Karpas-422 (cell line): ENCODE measurements around the gene UFL1. TPM values are rescaled to one million over a fixed set of nuclear protein-coding genes. Genes with fewer than 3 reads are reported as not detected.
"Not testable (repeated sequence)": the region's sequence is repeated elsewhere in the genome, so short reads cannot be mapped to it uniquely, and the experiment has no call there.

Experiments
- DNase-seq: peaks from one replicate; pipeline ENCODE4 v3.0.0-alpha.2; 2015
- H2AFZ ChIP-seq: fragments of 200-600 bp; sonication (generic); 2 replicates; pipeline ENCODE4 v1.6.1; 2014; ENCODE audit warnings: antibody characterized with exemption, low read length, mixed read lengths
- H3K27ac ChIP-seq: fragments of 200-600 bp; sonication (generic); 2 replicates; pipeline ENCODE4 v1.5.1; 2014; ENCODE audit warnings: mild to moderate bottlenecking, low read length, moderate library complexity
- H3K27me3 ChIP-seq: fragments of 200-600 bp; sonication (generic); 2 replicates; pipeline ENCODE4 v1.6.1; 2014; ENCODE audit warnings: low read length, mixed read lengths
- H3K36me3 ChIP-seq: fragments of 200-600 bp; sonication (generic); 2 replicates; pipeline ENCODE4 v1.6.1; 2014; ENCODE audit warnings: low read length, mixed read lengths; ENCODE audit not compliant: insufficient read depth
- H3K4me1 ChIP-seq: fragments of 200-600 bp; sonication (generic); 2 replicates; pipeline ENCODE4 v1.6.1; 2014; ENCODE audit warnings: mild to moderate bottlenecking, low read length, mixed read lengths
- H3K4me2 ChIP-seq: fragments of 200-600 bp; sonication (generic); 2 replicates; pipeline ENCODE4 v1.6.1; 2014; ENCODE audit warnings: low read length, low read depth, mild to moderate bottlenecking; ENCODE audit not compliant: poor library complexity, severe bottlenecking
- H3K4me3 ChIP-seq: fragments of 200-600 bp; sonication (generic); 2 replicates; pipeline ENCODE4 v1.5.1; 2014; ENCODE audit warnings: mild to moderate bottlenecking, antibody characterized with exemption, low read length, mixed read lengths
- H3K79me2 ChIP-seq: fragments of 200-600 bp; sonication (generic); 2 replicates; pipeline ENCODE4 v1.6.1; 2014; ENCODE audit warnings: mild to moderate bottlenecking, low read length, mixed read lengths
- H3K9ac ChIP-seq: fragments of 200-600 bp; sonication (generic); 2 replicates; pipeline ENCODE4 v1.6.0; 2014; ENCODE audit warnings: low read length
- H3K9me2 ChIP-seq: fragments of 200-600 bp; sonication (generic), shearing (Covaris generic); replicated peaks from 2 replicates; pipeline ENCODE4 v1.6.0; 2014; ENCODE audit warnings: mild to moderate bottlenecking, low read length, moderate library complexity; ENCODE audit not compliant: insufficient read depth
- H3K9me3 ChIP-seq: fragments of 300-700, 200-600 bp; sonication (generic); 2 replicates; pipeline ENCODE4 v1.6.1; 2014; ENCODE audit warnings: low read length, mixed read lengths
- H4K20me1 ChIP-seq: fragments of 200-600 bp; sonication (generic); 2 replicates; pipeline ENCODE4 v1.6.1; 2014; ENCODE audit warnings: mild to moderate bottlenecking, antibody characterized with exemption, low read length, low read depth; ENCODE audit not compliant: insufficient read depth
- total RNA-seq: library from RNA; depleted of rRNA; stranded (reverse); fragments of >200 nt; shearing (Covaris generic); gene quantifications from 2 replicates; pipeline ENCODE4 v1.2.3, GENCODE V29; 2014; ENCODE audit warnings: low replicate concordance

UFL1 gene
- total RNA-seq, 1 experiment from 2014 or later, result 45.8 TPM

GRCh38 chr6:96547654-96548053, 26.0 kb downstream of the UFL1 start:
- Histone ChIP-seq H3K9me3 (no peaks in the 10 kb centered on the region), H3K9me2 (no peaks in the 10 kb centered on the region), H3K27me3 (no peaks in the 10 kb centered on the region), H3K4me2 (no peak overlapping the region), H3K27ac (no peak overlapping the region), H4K20me1 (no peaks in the 10 kb centered on the region), H2AFZ (no peak overlapping the region), H3K36me3 (peaks cover 56% of the 10 kb centered on the region), H3K4me3 (no peak overlapping the region), H3K9ac (no peak overlapping the region), H3K4me1 (no peaks in the 10 kb centered on the region), H3K79me2 (no peaks in the 10 kb centered on the region)
- no peak for DNase-seq

- Histone ChIP-seq H3K9ac (no peak overlapping the region), H3K9me2 (no peaks in the 10 kb centered on the region), H3K36me3 (peaks cover 41% of the 10 kb centered on the region)
Observed at GRCh38 chr6:96554558-96554957, 33.0 kb downstream of the UFL1 start.

GRCh38 chr6:96559740-96560139, 38.1 kb downstream of the UFL1 start:
- not testable (repeated sequence) for H2AFZ ChIP-seq, DNase-seq, H3K9me3 ChIP-seq, H3K9me2 ChIP-seq, H3K9ac ChIP-seq, H3K27ac ChIP-seq, H3K4me3 ChIP-seq, H3K79me2 ChIP-seq, H3K4me2 ChIP-seq, H3K27me3 ChIP-seq, H4K20me1 ChIP-seq
- peaks cover 20% of the 10 kb centered on the region for H3K4me1 ChIP-seq
- H3K36me3 ChIP-seq, result peaks cover 10% of the 10 kb centered on the region

More at GRCh38 chr6:96554558-96554957, 33.0 kb downstream of the UFL1 start:
- no peaks in the 10 kb centered on the region for H3K4me1 ChIP-seq
- no peak for DNase-seq
- H3K27ac ChIP-seq, result no peak overlapping the region
- H4K20me1 ChIP-seq, result no peaks in the 10 kb centered on the region
- H3K4me3 ChIP-seq, result no peak overlapping the region
- H3K79me2 ChIP-seq, result no peaks in the 10 kb centered on the region
- H3K4me2 ChIP-seq, result no peak overlapping the region
- H3K27me3 ChIP-seq, result no peaks in the 10 kb centered on the region
- H2AFZ ChIP-seq, result no peak overlapping the region
- H3K9me3 ChIP-seq, result no peaks in the 10 kb centered on the region

- peaks cover 24% of the 10 kb centered on the region for H3K4me1 ChIP-seq
- no peaks in the 10 kb centered on the region for H3K79me2 ChIP-seq
- H4K20me1 ChIP-seq, result no peaks in the 10 kb centered on the region
- no peak within 1 kb of the TSS for H3K9ac ChIP-seq
- 0 out of 2 replicates have a peak within 1 kb of the TSS, but pooled peaks have one; percentile 51 for H2AFZ ChIP-seq
- H3K27ac ChIP-seq, result peak within 1 kb of the TSS; percentile 57
- 0 out of 2 replicates have a peak, but pooled peaks cover 3% of the 10 kb centered on the region for H3K27me3 ChIP-seq
- no peaks in the 10 kb centered on the region for H3K36me3 ChIP-seq
- DNase-seq, result no peak
- H3K9me3 ChIP-seq, result no peaks in the 10 kb centered on the region
- peak within 1 kb of the TSS; percentile 54 for H3K4me2 ChIP-seq
- H3K4me3 ChIP-seq, result peak within 1 kb of the TSS; percentile 20; the same call in 1 of the 2 replicates
- H3K9me2 ChIP-seq, result 0 out of 2 replicates have a peak, but pooled peaks cover 2% of the 10 kb centered on the region
Observed at GRCh38 chr6:96562886-96563285, 41.3 kb downstream of the UFL1 start, which contains the start of gene FHL5. FHL5 (plus strand) TSS chr6:96563128; CDS start chr6:96603614, 40,486 bp downstream.

GRCh38 chr6:96563853-96564252, 42.2 kb downstream of the UFL1 start:
- Histone ChIP-seq H3K4me2 (peak overlapping the region; percentile 54), H3K9me2 (0 out of 2 replicates have a peak, but pooled peaks cover 2% of the 10 kb centered on the region), H3K36me3 (no peaks in the 10 kb centered on the region), H3K27me3 (0 out of 2 replicates have a peak, but pooled peaks cover 3% of the 10 kb centered on the region), H3K4me3 (peak overlapping the region; percentile 20; the same call in 1 of the 2 replicates), H2AFZ (no peak overlapping the region), H3K27ac (peak overlapping the region; percentile 57), H3K4me1 (peaks cover 24% of the 10 kb centered on the region), H4K20me1 (no peaks in the 10 kb centered on the region), H3K9ac (no peak overlapping the region), H3K79me2 (no peaks in the 10 kb centered on the region), H3K9me3 (no peaks in the 10 kb centered on the region)
- no peak for DNase-seq

GRCh38 chr6:96570053-96570452, 48.4 kb downstream of the UFL1 start:
- Histone ChIP-seq H4K20me1 (no peaks in the 10 kb centered on the region), H3K79me2 (no peaks in the 10 kb centered on the region), H3K4me3 (no peak overlapping the region), H2AFZ (no peak overlapping the region), H3K9me3 (peaks cover 11% of the 10 kb centered on the region), H3K27ac (no peak overlapping the region), H3K36me3 (no peaks in the 10 kb centered on the region), H3K9ac (no peak overlapping the region), H3K27me3 (no peaks in the 10 kb centered on the region), H3K9me2 (no peaks in the 10 kb centered on the region), H3K4me2 (no peak overlapping the region), H3K4me1 (peaks cover 3% of the 10 kb centered on the region)
- DNase-seq, result no peak

GRCh38 chr6:96571551-96571950, 49.9 kb downstream of the UFL1 start:
- DNase-seq, result no peak
- peaks cover 11% of the 10 kb centered on the region for H3K9me3 ChIP-seq
- no peaks in the 10 kb centered on the region for H4K20me1 ChIP-seq
- no peak overlapping the region for H3K27ac ChIP-seq
- no peaks in the 10 kb centered on the region for H3K9me2 ChIP-seq
- 0 out of 2 replicates have a peak, but pooled peaks cover 2% of the 10 kb centered on the region for H3K27me3 ChIP-seq
- no peak overlapping the region for H2AFZ ChIP-seq
- no peaks in the 10 kb centered on the region for H3K36me3 ChIP-seq
- H3K4me2 ChIP-seq, result no peak overlapping the region
- no peaks in the 10 kb centered on the region for H3K79me2 ChIP-seq
- no peak overlapping the region for H3K9ac ChIP-seq
- no peak overlapping the region for H3K4me3 ChIP-seq
- H3K4me1 ChIP-seq, result peaks cover 3% of the 10 kb centered on the region; the same call in 1 of the 2 replicates

- no peak overlapping the region for H3K9ac ChIP-seq
- H3K27ac ChIP-seq, result no peak overlapping the region
- peaks cover 3% of the 10 kb centered on the region; the same call in 1 of the 2 replicates for H3K4me1 ChIP-seq
- H3K4me2 ChIP-seq, result no peak overlapping the region
- no peaks in the 10 kb centered on the region for H3K9me2 ChIP-seq
- H3K79me2 ChIP-seq, result no peaks in the 10 kb centered on the region
- H3K36me3 ChIP-seq, result no peaks in the 10 kb centered on the region
- H2AFZ ChIP-seq, result no peak overlapping the region
- H3K4me3 ChIP-seq, result no peak overlapping the region
- DNase-seq, result no peak
- 0 out of 2 replicates have a peak, but pooled peaks cover 3% of the 10 kb centered on the region for H3K27me3 ChIP-seq
- no peaks in the 10 kb centered on the region for H4K20me1 ChIP-seq
- peaks cover 5% of the 10 kb centered on the region for H3K9me3 ChIP-seq
Observed at GRCh38 chr6:96575359-96575758, 53.8 kb downstream of the UFL1 start.
